Measurements from ENCODE around the gene NGLY1. TPM values are rescaled to one million over a fixed set of nuclear protein-coding genes. Genes with fewer than 3 reads are reported as not detected.
A peak's percentile ranks its signal among the peaks of the same experiment; 100 is the strongest.

The NGLY1 gene
- total RNA-seq, 1 donor: 30.4 TPM

DNA sequence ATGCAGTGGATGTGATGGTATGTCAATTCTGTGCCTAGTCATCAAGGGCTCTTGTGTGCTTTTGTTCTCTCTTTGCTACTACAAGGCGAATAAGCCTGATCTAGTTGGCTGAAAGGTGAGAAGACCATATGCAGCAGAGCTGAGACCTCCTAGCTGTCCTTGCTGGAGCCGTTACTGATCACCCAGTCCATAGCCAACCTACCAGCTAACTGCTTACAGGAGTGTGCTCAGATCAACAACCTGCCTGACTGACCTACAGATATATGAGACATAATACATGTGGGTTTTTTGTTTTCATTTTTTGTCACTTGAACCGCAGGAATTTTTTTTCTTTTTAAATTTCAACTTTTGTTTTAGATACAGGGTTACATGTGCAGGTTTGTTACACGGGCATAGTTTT is 29.4 kb upstream of the NGLY1 start:
- TF ChIP-seq CTCF (IDR thresholded peaks at IDR 0.05; ENCODE audit: insufficient read depth, low read length): no peak
- no peak overlapping the region for H3K4me3 ChIP-seq (ENCODE audit: low read depth, low read length)
- no peak for DNase-seq (ENCODE audit: low read depth)

DNA sequence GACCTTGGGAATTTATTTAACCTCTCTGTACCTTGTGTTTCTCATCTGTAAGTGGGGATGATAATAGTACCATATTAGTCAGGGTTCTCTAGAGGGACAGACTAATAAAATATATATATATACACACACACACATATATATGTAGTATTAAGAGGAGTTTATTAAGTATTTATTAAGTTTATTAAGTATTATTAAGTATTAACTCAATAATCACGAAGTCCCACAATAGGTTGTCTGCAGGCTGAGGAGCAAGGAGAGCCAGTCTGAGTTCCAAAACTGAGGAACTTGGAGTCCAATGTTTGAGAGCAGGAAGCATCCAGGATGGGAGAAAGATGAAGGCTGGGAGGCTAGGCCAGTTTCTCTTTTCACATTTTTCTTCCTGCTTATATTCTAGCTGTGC is 21.4 kb upstream of the NGLY1 start:
- no peak for DNase-seq (ENCODE audit: low read depth)
- no peak overlapping the region for H3K4me3 ChIP-seq (ENCODE audit: low read depth, low read length)
- TF ChIP-seq CTCF (IDR thresholded peaks at IDR 0.05; ENCODE audit: insufficient read depth, low read length): no peak

- TF ChIP-seq CTCF (IDR thresholded peaks at IDR 0.05; ENCODE audit: insufficient read depth, low read length): no peak
- H3K4me3 ChIP-seq (ENCODE audit: low read depth, low read length): no peak overlapping the region
- DNase-seq (ENCODE audit: low read depth): no peak
Observed at GRCh38 chr3:25803833-25804232, 20.6 kb upstream of the NGLY1 start.

- DNase-seq (ENCODE audit: low read depth): no peak
- no peak overlapping the region for H3K4me3 ChIP-seq (ENCODE audit: low read depth, low read length)
- no peak for TF ChIP-seq CTCF (IDR thresholded peaks at IDR 0.05; ENCODE audit: insufficient read depth, low read length)
Observed at GRCh38 chr3:25801786-25802185, 18.5 kb upstream of the NGLY1 start.

GRCh38 chr3:25789596-25790556 is 6.6 kb upstream of the NGLY1 start, which contains the start of gene OXSM:
OXSM (plus strand) TSS chr3:25790090; CDS start chr3:25791021, 931 bp downstream.
- H3K4me3 ChIP-seq (ENCODE audit: low read depth, low read length): peak within 1 kb of the TSS; percentile 74
- no peak for TF ChIP-seq CTCF (IDR thresholded peaks at IDR 0.05; ENCODE audit: insufficient read depth, low read length)
- peak; percentile 91 for DNase-seq (ENCODE audit: low read depth)

GRCh38 chr3:25789209-25789595 is 6.0 kb upstream of the NGLY1 start:
- no peak for TF ChIP-seq CTCF (IDR thresholded peaks at IDR 0.05; ENCODE audit: insufficient read depth, low read length)
- no peak for DNase-seq (ENCODE audit: low read depth)

More at GRCh38 chr3:25789209-25789595, 6.0 kb upstream of the NGLY1 start:
- peak overlapping the region; percentile 74 for H3K4me3 ChIP-seq (ENCODE audit: low read depth, low read length)
